Fibroblast of skin of scalp (primary cell): ENCODE results near the gene MOSPD3.

Experiments used
- DNase-seq: peaks from one replicate; pipeline ENCODE4 v3.0.0-alpha.2; 2013

Gene MOSPD3

DNA sequence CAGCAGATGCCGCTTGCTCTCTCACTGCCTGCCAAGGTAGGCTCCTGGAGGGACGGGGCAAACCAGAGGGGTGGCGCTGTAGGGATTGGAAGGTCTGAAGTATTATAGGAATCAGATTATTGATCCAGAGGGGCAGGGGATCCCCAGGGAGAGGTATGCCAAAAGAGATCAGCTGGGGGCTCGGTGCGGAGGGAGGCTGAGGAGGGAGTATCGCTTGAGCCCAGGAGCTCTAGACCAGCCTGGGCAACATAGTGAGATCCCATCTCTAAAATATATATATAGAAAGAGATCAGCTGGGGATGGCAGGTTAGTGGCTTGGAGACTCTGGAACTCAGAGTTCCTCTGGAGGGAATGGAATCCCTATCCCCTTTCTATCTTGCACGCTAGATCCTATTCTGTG lies 17.2 kb upstream of the MOSPD3 start:
- no peak for DNase-seq

DNA sequence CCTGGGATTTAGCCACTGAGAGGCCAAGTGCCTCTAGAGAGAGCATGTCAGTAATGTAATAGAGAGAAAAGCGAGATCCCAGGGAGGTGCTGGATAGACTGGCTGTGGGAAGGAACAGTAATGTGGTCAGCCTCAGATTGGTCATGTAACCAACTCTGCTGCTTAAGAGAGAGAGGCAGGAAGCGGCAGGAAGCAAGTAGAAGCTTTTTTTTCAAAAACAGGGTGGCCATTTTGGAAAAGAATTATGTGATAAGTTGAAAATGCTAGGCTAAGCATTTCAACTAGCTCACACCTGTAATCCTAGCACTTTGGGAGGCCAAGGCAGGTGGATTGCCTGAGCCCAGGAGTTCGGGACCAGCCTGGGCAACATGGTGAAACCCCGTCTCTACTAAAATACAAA lies 13.9 kb upstream of the MOSPD3 start:
- no peak for DNase-seq

DNA sequence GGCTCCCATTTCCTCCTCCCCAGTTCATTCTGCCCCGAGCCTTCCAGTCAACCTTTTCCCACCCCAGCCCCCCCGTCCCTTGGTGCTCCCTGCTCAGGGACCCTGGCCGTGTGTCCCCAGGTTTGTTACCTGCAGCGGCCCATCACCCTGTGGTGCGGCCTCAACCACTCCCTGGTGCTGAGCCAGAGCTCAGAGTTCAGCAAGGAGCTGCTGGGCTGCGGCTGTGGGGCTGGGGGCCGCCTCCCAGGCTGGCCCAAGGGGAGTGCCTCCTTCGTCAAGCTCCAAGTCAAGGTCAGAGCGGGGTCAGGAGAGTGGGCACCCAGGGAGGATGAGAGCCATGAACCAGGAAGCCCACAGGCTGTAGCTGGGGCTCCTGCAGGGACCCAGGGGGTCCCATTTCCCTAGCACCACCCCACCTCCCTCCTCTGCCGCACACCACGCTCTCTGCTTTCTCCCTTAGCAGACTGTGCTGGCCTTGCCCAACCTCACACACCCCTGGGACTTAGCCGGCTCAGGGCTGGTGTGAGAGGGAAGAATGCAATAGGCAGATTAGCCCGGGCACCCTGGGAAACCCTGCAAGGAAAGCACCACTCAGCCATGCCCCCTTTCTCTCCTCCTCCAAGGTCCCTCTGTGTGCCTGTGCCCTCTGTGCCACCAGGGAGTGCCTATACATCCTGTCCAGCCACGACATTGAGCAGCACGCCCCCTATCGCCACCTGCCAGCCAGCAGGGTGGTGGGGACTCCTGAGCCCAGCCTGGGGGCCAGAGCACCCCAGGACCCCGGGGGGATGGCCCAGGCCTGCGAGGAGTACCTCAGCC lies 12.2 kb upstream of the MOSPD3 start:
- DNase-seq = no peak

DNA sequence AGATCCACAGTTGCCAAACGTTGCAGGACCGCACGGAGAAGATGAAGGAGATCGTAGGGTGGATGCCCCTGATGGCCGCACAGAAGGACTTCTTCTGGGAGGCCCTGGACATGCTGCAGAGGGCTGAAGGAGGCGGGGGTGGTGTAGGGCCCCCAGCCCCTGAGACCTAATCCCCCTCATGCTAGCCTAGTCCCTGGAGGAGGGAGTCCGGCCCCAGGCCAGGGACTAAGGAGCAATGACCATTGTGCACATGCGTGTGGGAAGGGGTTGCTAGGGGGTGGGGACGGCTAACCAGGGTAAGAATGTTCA lies 11.7 kb upstream of the MOSPD3 start:
- no peak for DNase-seq

DNA sequence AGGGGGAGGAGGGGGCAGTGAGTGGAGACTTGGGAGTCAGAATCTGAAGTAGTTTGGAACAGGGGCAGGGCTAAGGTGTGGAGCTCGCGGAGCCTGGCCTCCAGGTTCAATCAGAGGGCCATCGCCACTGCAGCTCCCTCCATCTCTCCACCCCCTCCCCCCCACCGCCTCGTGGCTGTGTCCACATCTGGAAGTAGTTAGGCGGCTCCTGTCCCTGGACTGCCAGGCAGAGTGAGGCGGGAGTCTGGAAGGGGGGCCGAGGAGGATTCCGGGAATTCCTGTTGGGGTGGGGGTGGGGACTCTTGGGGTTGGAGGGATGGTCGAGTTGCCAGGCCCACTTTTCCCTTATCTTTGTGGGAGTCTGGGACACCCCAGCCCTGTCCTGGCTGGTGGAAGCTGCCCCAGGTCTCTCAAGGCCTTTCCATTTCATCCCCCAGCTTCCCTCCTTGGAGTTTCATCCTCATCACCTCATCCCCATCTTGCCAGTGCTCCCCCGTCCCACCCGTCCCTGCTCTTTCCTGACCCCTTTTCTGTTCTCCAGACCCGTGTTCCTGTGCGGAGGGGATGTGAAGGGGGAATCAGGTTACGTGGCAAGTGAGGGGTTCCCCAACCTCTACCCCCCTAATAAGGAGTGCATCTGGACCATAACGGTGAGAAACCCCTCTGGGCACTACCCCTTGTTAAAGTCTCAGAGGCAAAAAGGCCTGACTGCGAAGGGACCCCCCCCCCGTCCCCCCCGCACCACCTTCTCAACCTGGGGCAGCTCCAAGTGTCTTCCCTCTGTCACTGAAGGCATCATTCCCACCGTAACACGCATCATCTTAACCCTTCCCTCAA lies 9.2 kb upstream of the MOSPD3 start:
- DNase-seq = peak; percentile 96

DNA sequence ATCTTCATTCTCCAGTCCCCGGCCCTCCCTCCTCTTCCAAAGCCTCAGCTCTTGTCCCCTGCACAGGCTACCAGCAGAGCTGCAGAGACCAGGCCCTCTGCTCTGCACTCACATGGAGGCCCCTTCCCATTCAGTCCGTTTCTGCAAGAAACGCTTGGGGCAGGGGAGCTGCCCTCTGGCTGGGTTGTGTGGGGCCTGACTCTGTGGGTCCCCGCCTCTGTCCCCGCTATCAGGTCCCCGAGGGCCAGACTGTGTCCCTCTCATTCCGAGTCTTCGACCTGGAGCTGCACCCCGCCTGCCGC lies 8.7 kb upstream of the MOSPD3 start:
- peak; percentile 52 for DNase-seq

DNA sequence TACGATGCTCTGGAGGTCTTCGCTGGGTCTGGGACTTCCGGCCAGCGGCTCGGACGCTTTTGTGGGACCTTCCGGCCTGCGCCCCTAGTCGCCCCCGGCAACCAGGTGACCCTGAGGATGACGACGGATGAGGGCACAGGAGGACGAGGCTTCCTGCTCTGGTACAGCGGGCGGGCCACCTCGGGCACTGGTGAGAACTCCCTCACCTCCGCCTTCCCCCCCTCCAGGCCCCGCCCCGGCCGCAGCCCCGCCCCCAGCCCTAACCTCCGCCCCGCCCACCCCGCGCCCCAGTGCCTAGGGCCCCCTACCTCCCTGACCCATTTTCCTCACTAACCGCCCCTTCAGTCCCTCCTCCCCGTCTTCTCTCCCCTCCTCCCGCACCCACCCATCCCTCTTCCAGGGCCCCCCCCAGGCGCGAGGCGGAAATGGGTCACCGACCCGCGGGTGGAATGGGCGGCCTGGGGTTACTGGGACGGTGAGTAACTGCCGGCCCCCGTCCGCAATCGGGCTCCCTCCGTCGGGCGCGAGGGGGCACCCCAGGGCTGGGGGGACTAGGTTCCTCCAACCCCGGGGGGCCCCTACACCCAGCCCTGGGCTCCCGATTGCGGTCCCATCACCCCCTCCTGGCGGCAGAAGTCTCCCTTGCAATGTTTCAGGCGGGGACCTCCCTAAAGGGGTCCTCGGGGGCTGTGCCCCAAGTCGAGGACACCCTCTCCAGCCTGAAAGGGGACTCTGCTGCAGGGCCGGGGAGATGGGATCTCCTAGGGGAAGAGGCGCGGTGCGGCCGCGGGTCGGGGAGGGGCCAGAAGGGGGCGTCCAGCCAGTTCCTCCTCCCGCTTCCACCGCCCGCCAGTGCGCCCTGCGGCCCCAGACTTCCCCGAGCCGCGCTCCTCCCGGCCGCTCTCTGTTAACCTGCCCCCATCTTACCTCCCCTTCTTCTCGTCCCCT lies 8.0 kb upstream of the MOSPD3 start:
- peak; percentile 87 for DNase-seq

DNA sequence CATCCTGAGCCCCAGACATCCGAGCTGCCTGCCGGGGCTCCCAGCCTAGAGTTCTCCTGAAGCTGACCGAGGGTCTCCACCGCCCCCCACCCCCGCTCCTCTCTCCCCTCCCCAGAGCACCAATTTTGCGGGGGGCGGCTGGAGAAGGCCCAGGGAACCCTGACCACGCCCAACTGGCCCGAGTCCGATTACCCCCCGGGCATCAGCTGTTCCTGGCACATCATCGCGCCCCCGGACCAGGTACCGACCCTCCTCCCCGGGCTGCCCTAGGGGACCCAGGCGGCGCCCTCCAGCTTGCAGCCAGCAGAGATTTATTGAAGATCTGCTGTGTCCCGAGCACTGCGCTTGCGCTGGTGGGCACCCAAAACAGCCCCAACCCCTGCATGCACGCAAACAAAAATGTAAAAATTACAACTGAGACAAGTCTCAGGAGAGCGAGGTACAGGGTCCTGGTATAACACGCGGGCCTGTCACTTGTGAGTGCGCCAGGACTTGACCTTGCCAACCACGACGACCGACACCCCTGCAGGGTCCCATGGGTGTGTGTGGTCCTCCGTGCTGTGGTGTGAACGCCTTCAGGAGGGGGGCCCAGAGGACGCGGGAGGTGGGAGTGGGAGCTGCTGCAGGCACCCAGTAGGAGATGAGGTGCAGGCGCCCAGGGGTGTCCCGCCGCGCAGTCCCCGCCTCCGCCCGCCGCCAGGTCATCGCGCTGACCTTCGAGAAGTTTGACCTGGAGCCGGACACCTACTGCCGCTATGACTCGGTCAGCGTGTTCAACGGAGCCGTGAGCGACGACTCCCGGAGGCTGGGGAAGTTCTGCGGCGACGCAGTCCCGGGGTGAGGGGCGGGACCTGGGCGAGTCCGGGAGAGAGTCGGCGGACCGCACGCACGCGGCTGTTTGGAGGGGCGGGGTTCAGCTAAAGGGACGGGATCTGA lies 7.1 kb upstream of the MOSPD3 start:
- DNase-seq = no peak

DNA sequence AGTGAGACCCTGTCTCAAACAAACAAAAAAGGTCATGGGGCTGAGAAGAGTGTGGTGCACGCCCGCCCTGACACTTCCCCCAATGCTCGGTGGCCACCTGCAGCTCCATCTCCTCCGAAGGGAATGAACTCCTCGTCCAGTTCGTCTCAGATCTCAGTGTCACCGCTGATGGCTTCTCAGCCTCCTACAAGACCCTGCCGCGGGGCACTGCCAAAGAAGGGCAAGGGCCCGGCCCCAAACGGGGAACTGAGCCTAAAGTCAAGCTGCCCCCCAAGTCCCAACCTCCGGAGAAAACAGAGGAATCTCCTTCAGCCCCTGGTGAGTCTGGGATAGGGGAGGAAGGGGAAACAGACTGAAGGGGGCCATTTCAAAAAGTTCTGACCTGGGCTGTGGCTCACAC lies 6.0 kb upstream of the MOSPD3 start:
- no peak for DNase-seq

DNA sequence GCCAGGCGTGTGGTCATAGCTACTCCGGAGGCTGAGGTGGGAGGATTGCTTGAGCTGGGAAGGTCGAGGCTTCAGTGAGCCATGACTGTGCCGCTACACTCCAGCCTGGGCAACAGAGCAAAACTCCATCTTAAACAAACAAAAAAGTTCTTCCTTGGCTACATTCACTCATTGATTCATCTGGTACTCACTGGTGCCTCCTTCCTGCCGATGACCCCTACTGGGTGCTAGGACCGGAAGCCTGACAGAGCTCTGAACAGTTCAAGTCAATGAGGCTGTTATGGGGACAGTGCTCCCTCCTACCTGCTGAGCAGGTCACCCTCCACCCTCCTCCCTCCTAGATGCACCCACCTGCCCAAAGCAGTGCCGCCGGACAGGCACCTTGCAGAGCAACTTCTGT lies 5.2 kb upstream of the MOSPD3 start:
- no peak for DNase-seq

DNA sequence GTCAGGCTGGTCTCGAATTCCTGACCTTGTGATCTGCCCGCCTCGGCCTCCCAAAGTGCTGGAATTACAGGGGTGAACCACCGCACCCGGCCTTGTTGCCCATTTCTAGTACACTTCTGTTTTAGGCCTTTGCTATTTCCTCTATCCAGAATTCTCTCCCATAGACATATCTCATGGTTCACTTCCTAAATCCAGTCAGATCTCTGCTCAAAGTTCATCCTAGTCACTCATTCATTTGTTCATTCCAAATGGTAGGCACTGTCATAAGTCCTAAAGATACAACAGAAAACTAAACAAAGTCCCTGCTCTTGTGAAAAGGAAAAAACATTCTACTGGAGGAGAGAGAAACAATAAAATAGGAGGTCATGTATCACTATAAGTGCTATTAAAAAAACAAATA lies 2.4 kb upstream of the MOSPD3 start:
- DNase-seq = no peak

DNA sequence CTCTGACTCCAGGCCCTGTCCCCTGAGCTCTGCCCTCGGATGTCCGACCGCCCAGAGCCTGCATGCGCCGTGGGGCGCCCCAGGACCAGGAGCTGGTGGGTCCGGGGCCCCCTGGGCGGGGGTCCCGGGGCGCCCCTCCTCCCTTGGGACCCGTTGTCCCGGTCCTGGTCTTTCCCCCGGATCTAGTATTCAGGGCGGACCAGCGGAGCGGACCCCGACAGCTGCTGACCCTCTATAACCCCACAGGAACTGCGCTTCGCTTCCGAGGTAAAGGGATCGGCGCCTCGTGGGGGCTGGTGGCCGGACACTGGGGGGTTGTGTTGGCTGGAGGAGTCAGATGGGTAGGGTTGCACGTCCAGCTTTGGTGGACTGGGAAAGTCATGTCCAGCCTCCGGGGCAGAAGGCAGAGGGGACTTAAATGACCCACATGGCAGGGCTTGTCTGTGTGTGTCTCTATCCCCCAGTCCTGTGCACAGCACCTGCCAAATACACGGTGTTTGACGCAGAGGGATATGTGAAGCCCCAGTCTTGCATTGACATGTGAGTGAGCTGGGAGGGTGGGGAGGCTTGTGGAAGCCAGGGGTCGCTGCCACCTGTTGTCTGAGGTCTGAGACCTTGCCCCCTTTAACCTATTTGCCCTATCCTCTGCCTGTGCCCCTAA lies 520 bp downstream of the MOSPD3 start:
- no peak for DNase-seq

DNA sequence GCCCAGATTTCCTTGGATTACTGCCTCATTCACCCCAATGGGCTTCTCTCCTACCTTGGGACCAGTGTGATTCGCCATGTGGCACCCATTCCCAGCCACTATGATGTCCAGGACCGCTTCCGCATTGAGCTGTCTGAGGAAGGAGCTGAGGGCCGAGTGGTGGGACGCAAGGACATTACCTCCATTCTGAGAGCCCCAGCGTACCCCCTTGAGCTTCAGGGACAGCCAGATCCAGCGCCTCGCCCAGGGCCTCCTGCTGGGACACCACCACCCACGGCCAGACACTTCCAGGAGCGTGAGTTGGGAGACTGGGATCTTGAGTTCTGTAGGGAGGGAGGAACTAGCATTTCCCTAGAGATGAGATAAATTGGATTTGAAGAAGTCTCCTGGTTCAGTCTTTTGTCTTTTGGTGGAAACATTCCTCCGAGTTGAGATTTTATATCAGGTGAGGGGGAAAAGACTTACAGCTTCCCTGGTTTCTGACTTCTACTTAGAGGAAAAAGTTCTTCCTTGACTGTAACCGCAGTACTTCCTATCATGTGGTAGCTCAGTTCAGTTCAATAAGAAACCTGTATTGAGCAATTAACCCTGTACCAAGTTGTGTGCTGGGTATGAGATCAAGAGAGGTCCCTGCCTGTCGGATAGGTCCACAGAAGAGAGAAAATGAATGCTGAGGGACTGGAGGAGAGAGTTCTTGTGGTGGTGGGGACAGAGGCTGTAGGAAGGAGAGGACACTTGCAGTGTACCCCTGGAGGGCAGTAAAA lies 1.3 kb downstream of the MOSPD3 start:
- no peak for DNase-seq

DNA sequence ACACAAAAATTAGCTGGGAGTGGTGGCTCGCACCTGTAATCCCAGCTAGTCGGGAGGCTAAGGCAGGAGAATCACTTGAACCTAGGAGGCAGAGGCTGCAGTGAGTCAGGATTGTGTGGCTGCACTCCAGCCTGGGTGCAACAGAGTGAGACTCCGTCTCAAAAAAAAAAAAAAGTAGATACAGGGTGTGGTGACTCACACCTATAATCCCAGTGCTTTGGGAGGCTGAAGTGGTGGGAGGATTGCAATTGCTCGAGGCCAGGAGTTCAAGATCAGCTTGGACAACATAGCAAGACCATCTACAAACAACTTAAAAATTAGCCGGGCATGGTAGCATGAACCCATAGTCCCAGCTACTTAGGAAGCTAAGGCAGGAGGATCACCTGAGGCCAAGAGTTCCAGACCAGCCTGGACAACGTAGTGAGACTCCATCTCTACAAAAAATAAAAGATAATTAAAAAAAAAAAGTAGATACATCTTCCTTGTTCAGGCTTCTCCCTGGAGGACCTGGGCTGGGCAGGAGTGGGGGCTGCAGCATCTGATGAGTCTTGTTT lies 2.0 kb downstream of the MOSPD3 start:
- DNase-seq = no peak

DNA sequence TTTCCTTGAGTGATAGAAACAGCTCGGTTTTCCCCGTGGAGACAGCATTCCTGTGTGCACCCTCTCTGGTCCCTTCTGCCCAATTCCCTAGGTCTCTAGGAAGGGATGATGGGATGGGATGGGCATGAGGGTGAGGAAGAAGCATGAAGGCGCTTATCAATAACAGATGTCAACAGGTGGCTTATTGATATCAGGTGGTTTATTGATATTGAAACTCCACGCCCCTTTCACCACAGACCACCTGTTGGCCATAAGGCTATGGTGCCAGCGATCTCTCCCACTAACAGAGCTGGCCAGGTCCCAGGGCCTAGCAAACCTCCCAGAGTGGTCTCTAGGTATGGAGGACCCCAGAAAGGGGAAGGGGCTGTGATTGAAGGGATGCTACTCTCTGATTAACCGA lies 7.9 kb downstream of the MOSPD3 start:
- no peak for DNase-seq

DNA sequence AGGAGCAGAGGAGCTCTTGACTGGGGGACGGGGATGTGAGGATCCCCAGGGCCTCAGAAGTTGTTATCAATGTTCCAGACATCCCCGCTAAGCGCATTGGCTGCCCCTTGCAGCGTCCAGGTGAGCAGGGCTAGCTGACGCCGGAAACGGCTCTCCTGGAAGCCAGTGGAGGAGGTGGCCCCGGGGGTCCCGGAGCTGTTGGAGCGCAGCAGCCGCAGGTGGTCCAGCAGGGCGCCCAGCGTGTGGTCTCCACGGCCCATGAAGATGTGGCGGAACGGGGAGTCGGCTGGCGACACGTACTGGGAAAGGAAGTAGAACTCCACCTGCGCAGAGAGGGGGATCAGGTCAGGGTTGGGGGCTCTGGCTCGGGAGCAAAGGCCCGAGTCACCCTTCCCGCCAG lies 8.5 kb downstream of the MOSPD3 start:
- DNase-seq = no peak

DNA sequence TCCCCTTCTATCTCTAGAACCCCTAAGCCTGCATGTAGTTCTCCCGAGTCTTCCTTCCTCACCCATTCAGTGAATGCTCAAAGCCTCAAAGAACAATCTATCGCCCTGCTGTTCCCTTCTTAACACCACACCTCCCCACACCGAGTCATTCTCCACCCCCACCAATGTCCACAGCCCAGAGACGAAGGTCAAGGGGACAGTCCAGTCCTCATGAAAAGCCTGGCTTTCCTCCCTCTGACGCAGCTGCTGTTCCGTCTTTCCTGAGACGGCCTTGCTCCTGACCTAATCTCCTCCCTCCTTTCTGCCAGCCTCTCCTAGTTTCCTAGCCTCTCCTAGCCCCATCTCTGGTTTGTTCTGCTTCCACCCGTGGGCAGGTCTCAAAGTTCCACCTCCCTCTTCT lies 9.2 kb downstream of the MOSPD3 start:
- no peak for DNase-seq

DNA sequence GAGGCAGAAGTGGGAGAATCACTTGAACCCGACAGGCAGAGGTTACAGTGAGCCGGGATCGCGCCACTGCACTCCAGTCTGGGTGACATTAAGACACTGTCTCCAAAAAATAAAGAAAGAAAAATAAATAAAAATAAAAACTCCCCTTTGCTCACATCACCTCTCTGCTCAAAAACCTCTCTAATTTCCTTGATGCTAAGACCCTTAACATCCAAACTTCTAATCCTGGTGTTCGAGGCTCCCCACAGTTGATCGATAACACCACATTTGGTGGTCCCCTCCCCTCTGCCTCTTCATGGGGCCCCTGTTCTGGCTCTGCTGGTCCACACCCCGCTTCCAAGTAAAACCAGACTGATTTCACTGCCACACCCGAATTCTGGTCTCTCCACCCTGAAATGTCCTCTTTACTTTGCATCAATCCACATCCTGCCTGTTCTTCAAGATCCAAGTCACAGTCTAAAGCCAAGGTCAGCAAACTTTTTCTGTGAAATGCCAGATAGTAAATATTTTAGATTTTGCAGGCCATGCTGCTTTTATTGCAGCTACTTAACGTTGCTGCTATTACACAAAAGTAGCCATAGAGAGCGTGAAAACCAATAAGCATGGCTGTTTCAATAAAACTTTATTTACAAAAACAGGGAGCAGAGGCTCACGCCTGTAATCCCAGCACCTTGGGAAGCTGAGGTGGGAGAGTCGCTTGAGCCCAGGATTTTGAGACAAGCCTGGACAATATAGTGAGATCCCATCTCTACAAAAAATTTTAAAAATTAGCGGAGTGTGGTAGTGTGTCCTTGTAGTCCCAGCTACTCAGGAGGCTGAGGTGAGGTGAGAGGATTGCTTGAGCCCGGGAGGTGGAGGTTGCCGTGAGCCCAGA lies 11.8 kb downstream of the MOSPD3 start:
- no peak for DNase-seq

DNA sequence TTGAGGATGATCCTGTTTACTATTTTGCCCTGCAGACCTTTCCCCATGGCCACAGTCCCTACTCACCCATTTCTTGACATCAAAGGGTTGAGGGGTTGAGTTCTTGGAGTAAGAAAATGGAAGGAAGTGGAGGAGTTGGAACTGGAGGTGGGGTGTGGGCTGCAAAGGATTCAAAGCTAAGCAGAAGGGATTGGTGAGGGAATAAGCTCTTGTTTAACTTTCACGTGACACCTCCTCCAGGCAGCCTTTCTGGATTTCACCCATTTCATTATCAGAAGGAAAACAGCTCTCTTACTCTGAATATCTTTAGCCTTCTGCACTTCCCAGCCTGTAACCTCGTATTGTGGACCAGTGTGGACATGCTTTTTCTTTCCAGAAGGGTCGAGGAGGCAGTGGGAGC lies 13.7 kb downstream of the MOSPD3 start:
- no peak for DNase-seq
